Left forelimb (tissue), 1 donor: ENCODE measurements around the gene LBR.

Experiments
- DNase-seq: peaks from one replicate; pipeline ENCODE4 v3.0.0-alpha.2; 2018; ENCODE audit warnings: low spot score

The LBR gene

GRCh38 chr1:225446595-225446960 lies 18.7 kb upstream of the LBR start:
- DNase-seq: no peak

- no peak for DNase-seq
These were observed 18.1 kb upstream of the LBR start for GRCh38 chr1:225445639-225446594.

- DNase-seq: no peak
These were observed 14.3 kb upstream of the LBR start for GRCh38 chr1:225442123-225442505.

- DNase-seq: no peak
These were observed 13.7 kb upstream of the LBR start for GRCh38 chr1:225441314-225442122.

GRCh38 chr1:225440380-225441221 lies 12.8 kb upstream of the LBR start:
- no peak for DNase-seq

- DNase-seq: no peak
These were observed 10.0 kb upstream of the LBR start for GRCh38 chr1:225437710-225438437.

- no peak for DNase-seq
These were observed 8.1 kb upstream of the LBR start for GRCh38 chr1:225435957-225436392.

GRCh38 chr1:225435487-225435886 lies 7.6 kb upstream of the LBR start:
- no peak for DNase-seq

GRCh38 chr1:225435076-225435475 lies 7.2 kb upstream of the LBR start:
- no peak for DNase-seq

GRCh38 chr1:225434046-225434445 lies 6.2 kb upstream of the LBR start:
- DNase-seq: no peak

GRCh38 chr1:225431081-225431863 lies 3.4 kb upstream of the LBR start:
- DNase-seq: no peak

GRCh38 chr1:225430301-225430700 lies 2.5 kb upstream of the LBR start:
- DNase-seq: no peak

GRCh38 chr1:225428881-225429455 lies 1.1 kb upstream of the LBR start:
- no peak for DNase-seq

GRCh38 chr1:225428068-225428880 lies 436 bp upstream of the LBR start:
- peak; percentile 93 for DNase-seq

- DNase-seq: no peak
These were observed 1.2 kb downstream of the LBR start for GRCh38 chr1:225426395-225427234.

- DNase-seq: no peak
These were observed 2.5 kb downstream of the LBR start for GRCh38 chr1:225425201-225425786.

- DNase-seq: no peak
These were observed 3.2 kb downstream of the LBR start for GRCh38 chr1:225424562-225425200.

GRCh38 chr1:225423518-225423855 lies 4.4 kb downstream of the LBR start:
- DNase-seq: no peak
